Activated CD4-positive, CD25-positive, alpha-beta regulatory T cell treated with anti-CD3 and anti-CD28 coated beads, Interleukin-2, amount 50 U/mL, for 72 hours (primary cell): Measurements from ENCODE around the gene RNF11.

Experiments
- DNase-seq: peaks from one replicate; pipeline ENCODE4 v3.0.0; 2021

Gene RNF11

DNA sequence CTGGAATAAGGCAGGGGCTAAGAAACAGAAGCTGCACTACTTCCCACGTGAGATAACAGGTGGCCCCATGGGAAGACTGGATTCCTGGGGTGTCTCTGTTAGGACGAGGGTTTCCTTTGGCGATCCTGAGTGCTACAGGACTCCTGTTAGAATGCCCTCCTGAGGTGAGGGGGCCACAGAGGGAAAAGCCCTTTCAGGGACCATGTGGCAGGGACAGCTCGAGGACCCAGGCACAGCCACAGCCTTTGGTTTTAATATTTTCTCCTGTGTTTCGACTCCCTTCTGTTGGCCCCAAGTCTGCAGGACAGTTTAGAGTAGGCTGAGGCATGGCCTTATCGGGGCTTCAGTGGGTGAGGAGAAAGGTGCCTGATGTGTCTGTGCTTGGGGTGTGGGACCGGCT, 81.7 kb downstream of the RNF11 start:
- no peak for DNase-seq

DNA sequence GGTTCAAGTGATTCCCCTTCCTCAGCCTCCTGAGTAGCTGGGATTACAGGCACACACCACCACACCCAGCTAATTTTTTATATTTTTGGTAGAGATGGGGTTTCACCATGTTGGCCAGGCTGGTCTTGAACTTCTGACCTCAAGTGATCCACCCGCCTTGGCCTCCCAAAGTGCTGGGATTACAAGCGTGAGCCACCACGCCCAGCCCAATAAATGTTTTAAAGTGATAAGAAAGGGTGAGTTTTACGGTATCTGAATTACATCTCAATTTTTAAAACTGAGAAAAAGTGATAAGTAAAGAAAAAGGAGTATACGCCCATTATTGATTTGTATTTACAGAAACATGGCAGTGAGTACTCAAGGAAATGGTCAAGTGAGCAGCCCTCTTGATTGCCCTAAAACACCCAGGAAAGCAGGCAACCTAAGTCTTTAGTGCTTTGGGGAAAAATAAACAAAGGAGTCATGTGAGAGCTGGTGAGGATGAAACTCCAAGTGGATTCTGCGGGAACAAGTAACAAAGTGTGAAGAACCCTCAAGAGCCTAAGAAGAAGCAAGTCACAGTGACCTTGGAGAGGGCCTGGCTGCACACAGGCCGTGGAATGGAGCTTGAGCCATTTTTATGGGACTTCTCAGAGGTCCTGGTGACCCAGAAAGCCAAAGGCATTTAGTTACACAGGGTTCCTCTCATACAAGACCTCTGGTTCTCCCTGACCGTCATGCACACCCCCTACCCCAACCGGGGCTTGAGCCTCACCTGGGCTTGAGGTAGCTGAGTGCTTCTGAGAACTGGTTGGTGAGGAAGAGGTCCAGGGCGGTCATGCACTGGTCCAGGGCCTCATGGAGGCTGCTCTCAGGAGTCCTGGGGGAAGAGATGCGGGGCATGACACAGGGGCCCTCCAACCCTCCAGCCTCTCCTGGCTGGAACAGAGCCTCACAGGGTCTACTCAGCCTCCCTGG, 85.2 kb downstream of the RNF11 start:
- DNase-seq, result no peak

DNA sequence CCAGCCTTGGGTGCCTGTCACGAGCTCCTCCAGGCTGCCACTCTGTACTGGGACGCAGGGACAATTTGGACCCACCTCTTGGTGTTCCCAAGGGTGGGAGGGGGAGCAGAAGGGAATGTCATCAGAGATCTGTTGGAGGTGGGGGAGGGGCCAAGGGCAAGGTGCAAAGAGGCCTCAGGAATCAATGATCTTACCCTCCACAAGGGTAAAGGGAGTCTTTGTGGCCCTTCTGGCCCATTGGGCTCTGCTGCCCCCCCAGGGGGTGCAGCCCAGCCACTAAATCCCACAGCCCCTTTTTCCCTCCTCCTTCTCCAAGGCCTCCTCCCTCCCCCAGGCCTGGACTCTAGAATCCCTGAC, 85.8 kb downstream of the RNF11 start:
- no peak for DNase-seq

DNA sequence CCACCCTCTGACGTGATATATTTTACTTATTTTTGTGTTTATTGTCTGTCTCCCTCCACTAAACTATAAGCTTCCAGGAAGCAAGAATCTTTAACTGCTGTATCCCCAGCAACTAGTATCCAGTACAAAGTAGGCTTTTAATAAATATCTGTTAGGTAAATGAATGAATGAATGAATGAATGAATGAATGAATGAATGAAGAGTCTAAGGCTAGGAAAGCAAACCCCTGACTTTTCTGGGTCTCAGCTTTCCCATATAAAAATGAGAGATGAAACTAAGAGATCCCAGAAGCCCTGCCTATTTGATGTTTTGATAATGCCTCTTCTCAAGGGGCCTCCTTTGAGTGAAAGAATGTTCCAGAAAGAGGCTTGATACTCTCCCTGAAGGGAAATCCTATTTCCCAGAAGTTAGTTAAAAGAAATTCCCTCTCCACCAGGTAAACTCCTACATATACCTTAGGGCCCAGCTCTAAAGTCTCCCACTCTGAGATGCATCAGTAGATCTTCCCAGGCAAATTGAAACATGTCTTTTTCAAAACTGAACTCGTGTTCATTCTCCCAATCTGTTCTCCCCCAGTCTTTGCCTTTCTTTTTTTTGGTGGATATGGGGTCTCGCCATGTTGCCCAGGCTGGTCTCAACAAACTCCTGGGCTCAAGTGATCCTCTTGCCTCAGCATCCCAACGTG, 86.5 kb downstream of the RNF11 start:
- DNase-seq, result no peak
